NCI-H1436 treated with DMSO at 0.1 percent for 48 hours (cell line): Measurements from ENCODE around the gene ERBB4.

Experiments used
- DNase-seq: peaks from one replicate; lab custom pipeline; 2025; lab: John Stamatoyannopoulos, UW

ERBB4 gene

DNA sequence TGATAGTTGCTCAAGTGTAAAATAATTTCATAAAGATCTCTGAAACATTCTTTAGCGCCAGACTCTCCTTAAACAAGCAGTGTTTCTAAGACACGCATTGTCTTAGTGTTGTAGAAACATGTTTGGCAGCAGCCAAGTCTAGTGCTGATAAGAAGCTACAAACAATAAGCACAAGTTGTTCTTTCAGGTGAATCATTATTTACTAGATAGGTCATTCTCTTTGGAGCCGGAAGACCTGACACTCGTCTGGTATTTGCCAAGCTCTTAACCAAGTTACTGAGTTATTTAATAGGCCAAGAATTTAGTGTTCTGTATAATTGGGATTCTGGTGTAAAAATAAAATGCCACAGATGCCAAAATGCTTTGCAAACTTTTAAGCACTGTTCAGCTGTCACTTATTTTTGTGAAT, 1130.1 kb downstream of the ERBB4 start:
- no peak for DNase-seq

DNA sequence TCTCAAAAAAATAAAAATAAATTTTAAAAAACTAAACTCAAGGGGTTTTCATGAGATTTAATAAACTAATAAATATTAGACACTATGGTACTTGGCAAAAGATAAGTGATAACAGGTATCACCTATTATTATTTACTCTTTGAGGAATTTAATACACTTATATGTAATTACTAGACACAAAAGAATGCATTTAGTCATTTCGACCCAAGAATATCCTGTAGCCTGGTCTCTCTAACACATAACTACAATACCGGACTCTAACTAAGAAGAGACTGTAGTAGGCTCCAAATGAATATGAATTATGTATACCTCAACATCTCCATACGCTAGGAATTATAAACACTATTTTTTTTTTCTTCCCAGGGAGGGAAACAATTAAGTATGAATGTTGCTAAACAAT, 1131.5 kb downstream of the ERBB4 start:
- no peak for DNase-seq

DNA sequence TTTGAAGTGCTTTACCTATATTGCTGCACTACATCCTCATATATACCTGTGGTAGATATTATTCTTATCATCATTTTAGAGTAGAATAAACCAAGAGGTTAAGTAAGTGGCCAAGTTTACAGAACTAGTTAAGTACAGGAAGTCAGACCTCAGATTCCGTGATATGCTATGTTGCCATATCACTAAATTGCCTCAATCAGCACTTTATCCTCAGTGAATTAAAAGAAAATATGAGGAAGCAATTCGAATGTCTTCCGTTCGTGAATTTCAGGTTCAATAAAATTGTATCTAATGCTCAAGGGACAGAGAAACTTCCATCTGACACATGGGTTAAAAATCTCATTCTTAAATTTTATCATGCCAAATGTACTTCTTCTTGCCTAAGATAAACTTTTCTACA, 1133.6 kb downstream of the ERBB4 start:
- DNase-seq: no peak

DNA sequence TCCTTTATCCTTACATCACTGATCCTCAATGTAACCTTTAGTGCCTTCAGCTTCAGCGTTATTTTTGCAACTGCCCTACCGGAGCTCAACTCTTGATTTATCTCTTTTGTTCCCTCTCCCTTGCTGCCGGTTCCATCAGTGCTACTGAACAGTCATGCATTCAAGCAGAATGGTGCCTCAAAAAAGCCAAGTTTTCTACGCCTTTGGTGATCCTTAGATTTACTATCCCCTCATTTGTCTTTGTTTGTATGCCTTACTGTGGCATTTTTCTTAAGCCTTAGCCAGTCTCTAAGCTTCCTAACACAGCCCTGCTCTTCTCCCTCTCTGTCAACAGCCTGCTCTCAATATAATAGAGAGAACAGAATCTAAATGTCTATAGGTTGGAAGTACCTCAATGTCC, 1134.5 kb downstream of the ERBB4 start:
- no peak for DNase-seq

DNA sequence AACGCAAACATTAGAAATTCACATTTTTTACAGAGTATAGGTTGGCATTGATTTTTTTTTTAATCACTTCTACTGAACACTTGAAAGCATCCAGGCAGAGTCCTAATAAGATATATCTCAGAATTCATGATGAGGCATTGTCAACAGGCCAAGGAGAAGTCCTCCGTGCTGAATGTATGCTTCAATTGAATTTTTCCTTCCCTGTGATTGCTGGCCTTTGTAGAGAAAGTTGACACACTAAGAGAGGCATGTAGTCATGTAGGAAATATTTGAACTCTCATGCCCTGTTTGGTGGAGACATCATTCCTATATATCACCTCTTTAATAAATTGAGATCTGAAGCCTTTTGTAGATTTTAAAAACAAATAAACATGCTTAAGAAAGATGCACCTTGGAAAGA, 1137.3 kb downstream of the ERBB4 start:
- no peak for DNase-seq

DNA sequence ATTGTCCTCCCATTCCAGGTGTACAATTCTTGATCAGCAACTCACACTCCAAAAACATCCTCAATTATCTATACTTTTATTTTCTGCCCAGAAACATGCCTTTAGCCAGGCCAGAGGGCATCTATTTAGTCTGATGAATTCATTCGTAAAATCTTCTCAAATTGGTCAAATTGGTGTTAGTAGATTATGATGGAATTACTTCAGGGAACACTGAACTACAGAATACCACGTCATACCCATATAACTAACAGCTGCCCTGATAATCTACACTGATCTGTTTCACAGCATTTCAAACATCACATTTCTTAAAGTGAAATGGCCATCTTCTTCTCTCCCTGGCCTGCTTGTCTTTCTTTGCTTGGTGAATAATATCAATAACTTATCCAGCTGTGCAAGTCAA, 1140.8 kb downstream of the ERBB4 start:
- no peak for DNase-seq

DNA sequence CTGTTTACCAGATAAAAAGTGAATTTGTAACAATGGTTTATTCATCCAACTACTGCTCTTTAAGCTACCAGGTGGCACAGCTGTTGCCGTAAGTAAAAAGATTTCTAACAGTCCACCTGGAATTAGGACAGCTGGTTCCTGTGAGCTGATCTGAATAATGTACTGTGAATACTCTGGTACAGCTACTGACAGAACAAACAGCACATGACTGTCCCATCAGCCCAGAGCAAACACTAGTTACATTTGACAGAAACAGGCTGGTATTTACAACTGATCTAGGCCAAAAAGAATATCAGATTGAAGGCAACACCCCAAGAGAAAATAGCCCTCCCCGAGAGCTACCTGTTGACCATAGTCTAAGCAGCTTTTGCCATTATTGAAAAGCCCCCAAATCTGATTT, 1141.8 kb downstream of the ERBB4 start:
- DNase-seq: no peak

DNA sequence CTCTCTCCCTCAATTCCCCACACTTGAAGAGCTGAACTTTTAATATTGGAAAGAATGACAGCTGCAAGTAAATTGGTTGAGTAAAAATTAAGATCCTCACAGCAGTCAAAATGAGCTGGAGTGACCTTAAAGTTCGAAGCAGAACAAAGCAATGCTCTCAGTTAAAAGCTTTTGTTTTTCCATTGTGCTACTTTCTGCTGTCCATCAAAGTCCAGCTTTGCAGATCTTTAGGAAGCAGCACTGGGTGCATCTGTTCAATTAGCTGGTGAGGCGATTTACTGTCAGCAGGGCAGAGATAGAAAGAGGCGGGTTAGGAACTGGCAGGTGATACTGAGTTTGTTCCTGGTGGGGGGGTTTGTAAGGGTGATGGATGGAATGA, 1147.4 kb downstream of the ERBB4 start:
- no peak for DNase-seq

DNA sequence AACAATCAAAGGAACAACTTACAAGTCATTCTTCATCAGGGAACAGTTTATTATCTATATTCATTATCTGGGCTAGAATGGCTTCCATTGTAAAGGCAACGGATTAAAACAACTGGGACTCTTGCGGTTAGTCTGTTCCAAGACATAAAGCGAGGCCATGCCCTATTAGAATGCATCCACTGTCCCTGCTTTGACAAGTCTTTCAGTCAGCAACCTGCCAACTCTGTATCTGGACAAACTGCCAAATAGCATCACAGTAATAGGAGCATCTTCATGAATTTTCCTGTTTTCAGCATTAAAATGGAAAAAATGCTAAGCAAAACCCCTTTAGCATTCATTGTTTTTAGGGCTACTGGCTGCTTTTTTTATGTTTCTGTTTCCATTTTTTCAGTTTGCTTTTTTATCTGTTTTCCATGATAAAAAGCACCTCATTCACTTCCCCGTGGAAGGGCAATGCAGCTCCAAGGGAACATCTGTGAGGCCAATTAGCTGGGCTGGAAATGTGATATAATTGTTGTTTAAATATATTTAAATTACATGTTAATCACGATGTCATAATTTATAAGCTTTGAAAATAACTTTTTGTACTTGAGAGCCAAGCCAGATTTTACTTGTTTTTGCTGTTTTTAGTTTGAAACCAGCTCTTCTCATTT, 1147.9 kb downstream of the ERBB4 start:
- no peak for DNase-seq

DNA sequence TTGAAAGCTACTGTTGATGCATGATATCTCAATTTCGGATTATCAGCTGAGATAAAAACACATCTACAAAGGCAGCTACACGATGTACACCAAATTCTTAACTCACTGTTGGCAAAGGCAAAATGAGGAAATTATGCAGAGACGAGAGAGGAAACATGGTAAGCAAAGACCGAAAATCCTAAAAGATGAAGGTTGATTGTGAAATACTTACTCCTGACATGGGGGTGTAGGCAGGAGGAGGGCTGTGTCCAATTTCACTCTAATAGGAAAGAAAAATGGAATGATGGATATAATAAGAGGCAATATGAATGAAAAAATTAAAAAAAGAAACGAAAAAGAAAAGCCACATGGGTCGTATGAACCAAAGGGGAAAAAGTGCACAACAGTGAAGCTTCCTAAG, 1150.9 kb downstream of the ERBB4 start:
- no peak for DNase-seq

DNA sequence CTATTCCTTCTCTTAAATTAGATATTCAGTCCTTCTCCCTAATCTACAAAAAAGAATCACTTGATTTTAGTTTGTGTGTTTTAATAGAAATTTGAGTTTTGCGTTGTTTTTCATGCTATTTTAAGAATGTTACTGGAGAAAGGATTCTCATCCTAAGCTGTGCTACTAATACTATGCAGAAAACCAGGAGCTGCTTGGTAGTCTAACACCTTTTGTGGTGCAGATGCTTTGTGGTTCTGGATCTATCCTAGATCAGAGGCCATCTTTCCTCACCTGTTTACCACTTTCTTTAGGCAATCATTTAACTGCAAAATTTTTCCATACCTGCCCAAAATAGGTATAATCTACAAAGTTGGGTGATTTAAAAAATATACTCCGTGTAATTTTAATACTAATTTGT, 1158.6 kb downstream of the ERBB4 start:
- no peak for DNase-seq

DNA sequence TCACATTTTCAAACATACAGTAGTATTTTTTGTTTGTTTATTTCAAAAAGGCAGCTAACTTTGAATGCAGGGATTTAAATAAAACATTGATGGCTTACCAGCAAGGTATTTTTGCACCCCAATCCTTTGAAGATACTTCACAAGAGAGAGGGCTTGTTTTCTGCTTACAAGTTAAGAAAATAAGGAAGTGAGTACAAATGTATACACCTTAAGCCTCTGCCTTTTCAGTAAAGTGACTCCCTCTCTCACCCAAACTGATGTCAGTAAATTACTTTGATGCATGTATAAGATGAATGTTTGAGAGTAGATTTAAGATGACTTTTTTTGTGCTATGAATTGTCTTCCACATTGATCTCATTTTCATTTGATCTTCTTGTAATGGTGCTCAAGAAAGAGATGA, 1162.2 kb downstream of the ERBB4 start:
- no peak for DNase-seq

DNA sequence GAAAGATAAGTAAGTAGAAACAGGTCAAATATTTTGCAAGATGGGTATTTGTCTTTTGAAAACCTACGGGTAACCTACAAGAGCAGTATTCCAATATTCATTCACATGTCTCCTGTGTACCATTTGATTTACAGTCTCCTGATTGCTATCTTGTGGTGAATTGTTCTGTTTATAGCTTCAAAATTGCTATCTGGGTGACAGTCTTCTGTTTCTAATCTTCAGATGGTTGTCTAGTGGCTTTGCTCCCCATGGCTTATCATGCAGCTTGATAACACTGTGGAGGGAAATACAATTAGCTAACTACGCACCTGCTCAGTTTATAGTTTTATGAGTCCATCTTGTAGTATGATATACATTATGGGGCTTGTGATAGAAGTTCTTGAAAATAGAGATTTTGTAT, 1165.4 kb downstream of the ERBB4 start:
- DNase-seq: no peak

DNA sequence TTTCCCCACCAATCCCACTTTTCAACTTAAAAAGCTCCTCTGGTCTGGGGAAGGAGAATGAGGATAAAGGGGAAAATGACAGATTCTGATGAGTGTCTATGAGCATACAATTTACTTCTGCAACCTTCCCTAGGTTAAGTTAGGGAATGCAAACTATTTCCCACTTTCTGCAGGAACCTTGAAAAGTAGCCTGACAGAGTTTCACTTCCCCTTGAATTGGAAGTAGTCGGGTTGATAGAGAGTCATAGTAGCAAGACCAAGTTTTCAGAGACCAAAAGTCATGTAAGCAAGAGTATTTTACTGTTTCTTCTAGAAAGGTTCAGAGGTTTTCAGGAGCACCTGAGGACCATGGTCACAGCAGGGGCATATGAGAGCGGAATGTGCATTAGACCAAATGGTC, 1167.1 kb downstream of the ERBB4 start:
- DNase-seq: no peak

DNA sequence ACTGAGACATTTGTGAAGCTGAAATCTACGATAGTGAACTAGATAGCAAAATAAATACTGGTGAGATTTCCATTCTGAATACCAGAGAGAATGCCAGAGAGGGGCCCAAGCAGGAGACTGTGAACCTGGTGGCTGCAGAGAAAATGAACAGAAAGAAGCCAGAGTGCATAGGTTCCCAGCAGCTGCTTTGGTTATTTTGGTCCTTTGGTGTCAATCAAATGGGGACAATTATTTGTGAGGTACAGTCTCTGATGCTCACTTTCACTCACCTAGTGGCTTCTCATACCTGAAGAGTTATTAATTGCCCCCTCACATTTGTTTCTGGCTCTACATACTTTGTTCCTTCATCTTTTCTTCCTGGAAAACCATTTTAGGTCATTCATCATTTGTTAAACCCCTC, 1170.1 kb downstream of the ERBB4 start:
- DNase-seq: no peak

DNA sequence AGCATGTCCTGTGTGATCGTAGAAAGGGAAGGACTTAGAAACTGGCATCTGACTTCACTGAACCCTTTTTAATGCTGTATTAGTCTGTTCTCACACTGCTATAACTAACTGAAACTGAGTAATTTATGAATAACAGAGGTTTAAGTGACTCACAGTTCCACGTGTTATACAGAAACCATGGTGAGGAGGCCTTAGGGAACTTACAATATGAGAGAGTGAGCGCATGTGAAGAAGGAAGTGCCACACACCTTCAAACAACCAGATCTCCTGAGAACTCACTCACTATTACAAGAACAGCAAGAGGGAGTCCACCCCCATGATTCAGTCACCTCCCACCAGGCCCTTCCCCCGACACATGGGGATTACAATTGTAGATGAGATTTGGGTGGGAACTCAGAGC, 1170.9 kb downstream of the ERBB4 start:
- DNase-seq: no peak

DNA sequence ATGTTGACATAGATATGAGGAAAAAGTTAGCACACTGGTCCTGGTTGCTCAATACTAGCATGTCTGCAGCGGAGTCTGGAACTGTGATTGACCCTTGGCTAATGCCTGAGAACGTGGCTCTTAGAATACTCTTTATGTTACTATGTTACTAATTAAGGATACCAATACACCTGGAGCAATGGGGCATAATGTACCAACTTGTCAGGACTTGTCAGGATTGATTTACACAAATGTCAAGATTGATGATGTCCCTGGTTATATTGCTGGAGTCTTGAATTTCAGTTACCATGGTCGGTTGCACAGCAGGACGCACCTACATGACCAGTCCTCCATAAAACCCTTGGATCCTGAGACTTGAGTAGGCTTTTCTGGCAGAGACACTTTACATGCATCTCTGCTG, 1171.3 kb downstream of the ERBB4 start:
- no peak for DNase-seq

DNA sequence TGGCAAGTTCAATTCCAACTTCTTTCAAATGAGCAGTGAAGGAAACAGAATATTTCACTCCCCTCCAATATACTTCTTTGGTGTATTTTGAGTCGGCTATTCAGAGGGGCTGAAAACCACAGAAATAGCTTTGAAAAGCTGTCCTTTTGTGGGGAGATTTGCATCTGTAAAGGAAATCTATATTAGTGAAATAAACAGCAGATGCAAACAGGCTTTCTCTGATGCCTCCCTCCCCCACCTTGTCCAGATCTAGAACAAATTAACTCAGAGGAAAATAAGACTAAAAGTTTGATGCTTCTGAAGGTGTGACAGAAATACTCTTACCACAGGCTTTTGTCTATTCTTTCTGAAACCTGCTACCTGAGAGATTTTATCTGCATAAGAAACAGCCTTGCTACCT, 1173.7 kb downstream of the ERBB4 start:
- DNase-seq: no peak

DNA sequence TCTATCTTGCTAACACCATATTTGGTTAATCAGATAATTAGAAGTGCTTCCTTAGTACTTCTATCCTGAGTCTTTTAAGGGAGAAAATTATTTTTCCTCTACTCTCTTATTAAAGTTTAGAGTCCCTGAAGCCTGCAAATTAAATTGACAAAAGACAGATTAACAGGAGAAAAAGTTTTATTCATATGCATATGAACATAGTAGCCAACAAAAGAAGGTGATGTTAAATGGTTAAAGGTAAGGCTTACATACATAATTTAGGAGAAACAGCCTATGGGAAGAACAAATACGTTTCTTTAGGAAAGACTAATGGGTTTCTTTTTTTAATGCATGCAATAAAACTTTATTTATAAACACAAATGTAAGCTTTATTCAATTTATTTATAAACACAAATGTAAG, 1177.2 kb downstream of the ERBB4 start:
- DNase-seq: no peak

DNA sequence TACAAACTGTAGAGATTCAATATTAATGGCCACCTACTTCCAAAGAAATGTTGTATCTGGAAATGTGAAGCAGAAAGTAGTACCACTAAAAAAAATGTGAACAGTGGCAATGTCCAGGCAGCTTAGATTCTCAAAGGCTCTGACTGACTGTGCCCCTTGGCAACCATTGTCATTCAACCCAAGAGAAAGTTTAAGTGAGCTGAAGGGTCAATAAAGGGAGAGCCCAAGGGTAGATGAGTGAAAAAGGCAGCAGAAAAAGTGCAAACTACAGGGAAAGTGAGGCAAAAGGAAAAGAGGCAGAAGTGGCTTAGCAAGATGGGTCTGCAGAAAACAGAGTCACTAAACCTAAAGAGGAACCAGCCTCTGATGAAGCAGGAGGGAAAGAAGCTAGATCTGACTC, 1179.3 kb downstream of the ERBB4 start:
- no peak for DNase-seq

DNA sequence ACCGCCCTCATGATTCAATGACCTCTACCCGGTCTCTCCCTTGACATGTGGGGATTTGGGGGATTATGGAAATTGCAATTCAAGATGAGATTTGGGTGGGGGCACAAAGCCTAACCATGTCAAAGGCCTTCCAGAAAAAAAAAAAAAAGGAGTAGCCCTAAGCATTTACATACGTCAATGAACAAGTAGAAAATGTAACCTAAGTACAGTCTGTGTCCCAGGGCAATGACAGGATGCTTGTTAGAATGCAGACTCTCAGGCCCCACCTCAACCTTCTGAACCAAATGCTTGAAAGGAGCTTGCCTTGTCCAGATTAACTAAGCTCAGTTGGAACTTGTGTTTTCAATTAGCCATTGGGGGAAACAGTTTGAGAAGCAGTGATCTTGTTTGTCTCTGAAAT, 1180.1 kb downstream of the ERBB4 start:
- no peak for DNase-seq

DNA sequence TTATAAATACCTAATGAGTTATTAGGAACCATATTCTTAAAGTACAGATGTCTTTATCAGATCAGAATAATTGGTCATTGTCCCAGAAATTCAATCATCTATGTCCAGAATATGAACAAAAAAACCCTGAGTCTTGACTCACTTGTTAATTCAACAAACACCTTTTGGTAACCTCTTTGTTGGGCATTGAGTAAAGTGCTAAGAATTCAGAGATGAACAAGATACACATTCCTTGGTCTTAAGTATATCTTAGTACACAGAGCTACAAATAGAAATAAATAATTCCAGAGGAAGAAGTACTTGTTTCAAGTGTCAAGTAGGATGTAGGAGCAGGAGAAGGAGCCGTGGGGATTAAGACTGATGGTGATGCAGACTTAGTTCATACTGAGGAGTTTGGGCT, 1184.1 kb downstream of the ERBB4 start:
- no peak for DNase-seq

DNA sequence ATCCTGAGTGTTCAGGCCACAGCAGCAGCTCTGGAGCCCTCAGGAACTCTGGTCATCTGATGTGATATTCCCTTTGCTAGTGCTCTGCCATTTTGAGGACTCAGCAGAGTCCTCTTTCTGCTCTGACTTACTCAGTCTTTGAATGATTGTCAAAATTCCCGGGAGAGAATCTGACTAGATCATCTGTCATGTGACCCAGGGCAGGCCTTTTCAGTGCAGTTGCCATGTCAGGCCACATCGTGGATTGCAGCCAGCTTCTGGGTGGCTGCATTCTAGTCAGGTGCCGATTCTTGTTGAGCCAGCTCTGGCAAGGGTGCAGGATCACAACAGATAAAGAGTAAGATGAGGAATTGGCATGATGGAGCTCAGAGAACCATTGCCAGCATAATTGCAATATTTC, 1186.6 kb downstream of the ERBB4 start:
- DNase-seq: peak; percentile 14

DNA sequence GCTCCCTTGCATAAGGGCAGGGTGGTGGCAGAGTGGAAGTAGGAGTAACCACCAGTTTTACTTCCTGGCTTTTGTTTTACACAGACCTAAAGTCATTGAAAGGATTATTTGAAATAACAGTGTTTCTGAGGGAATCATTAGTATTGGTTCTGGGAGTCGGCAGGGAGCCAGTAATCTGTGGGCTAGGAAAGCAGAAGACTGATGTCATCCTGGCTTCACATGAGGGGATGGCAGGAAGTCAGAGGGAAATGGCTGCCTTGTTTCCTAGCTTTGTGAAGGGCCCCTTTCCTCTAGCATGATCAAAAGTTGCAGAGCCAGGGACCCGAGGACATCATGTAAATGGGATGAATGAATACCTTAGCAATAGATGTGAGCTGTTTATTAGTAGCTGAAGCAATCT, 1189.6 kb downstream of the ERBB4 start:
- no peak for DNase-seq

DNA sequence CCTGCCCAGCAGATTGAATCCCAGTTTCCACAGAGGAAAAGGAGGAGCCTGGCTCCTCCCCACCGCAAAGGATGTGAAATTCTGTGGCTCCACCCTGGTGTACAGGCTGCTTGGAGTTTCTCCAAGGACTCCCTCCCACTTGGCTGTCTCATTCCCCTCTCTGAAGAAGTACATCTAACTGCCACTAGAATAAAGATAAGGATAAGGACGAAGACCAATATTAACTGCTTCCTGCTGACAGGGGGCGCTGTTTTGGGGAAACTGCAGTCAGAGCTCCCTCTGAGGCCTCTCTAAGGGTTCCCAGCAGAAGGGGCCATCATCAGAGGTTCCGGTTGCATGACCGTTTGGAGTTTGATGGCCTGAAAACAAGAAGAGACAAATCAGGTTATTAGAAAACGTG, 1191.3 kb downstream of the ERBB4 start:
- no peak for DNase-seq
